Body of pancreas (tissue), 4 donors: ENCODE results near the gene SNCA. TPM values are rescaled to one million over a fixed set of nuclear protein-coding genes. Genes with fewer than 3 reads are reported as not detected.

Experiments
- ATAC-seq: fragments of 150-250 bp; one replicate; pipeline ENCODE4 v1.9.1; 2016
- DNase-seq, 4 donors: peaks; one replicate each; pipeline ENCODE4 v3.0.0-alpha.2; 2019
- H3K27ac ChIP-seq, 4 donors: fragments of 200-600 bp; sonication (generic); 1 replicate in 3 of 4; 2 replicates in 1 of 4; pipeline versions ENCODE4 v1.5.1 to v1.6.1; 2016 to 2019; ENCODE audit warnings: mild to moderate bottlenecking in 1 of 4, mixed read lengths in 1 of 4, moderate library complexity in 1 of 4
- H3K27me3 ChIP-seq, 2 donors: fragments of 200-600 bp; sonication (generic); one replicate each; pipeline ENCODE4 v1.6.0; 2016; ENCODE audit warnings: mild to moderate bottlenecking in 1 of 2
- H3K36me3 ChIP-seq, 2 donors: fragments of 200-600 bp; sonication (generic); replicated peaks in 1 of 2; 2 replicates each; pipeline ENCODE4 v1.5.1; 2016; ENCODE audit warnings: low read depth in 2 of 2; ENCODE audit not compliant: insufficient read depth in 1 of 2
- H3K4me1 ChIP-seq: fragments of 200-600 bp; sonication (generic); one replicate; pipeline ENCODE4 v1.6.0; 2016
- H3K4me3 ChIP-seq, 2 donors: fragments of 200-600 bp; sonication (generic); 1 replicate in 1 of 2; 2 replicates in 1 of 2; pipeline ENCODE4 v1.5.1; 2016 to 2019
- H3K9me3 ChIP-seq, 3 donors: fragments of 200-600 bp; sonication (generic); 1 replicate in 2 of 3; 2 replicates in 1 of 3; pipeline ENCODE4 v1.5.1; 2016
- POLR2A ChIP-seq, 3 donors: fragments of 450-650 bp; IDR thresholded peaks; one replicate each; pipeline ENCODE4 v1.6.1; 2016; ENCODE audit warnings: antibody characterized with exemption in 3 of 3, mild to moderate bottlenecking in 2 of 3
- WGBS, 2 donors: methylation state at CpG; one replicate each; pipeline ENCODE4 v1.1.5; 2017; 5-methylcytosine and 5-hydroxymethylcytosine counted together
- intact Hi-C: fragments of 100-400 bp; cut with DNase I; formaldehyde crosslinking; loops from one replicate; pipeline ENCODE4 v1.15.1; 2023
- total RNA-seq, 2 donors: library from RNA; depleted of rRNA; stranded (reverse); fragments of >200 nt; gene quantifications; one replicate each; pipeline ENCODE4 v1.1.0, GENCODE V29; 2016
- TF ChIP-seq, protein P1 (sequence below), 7 experiments: fragments of 450-650 bp in 4 of 7; fragments of 200-600 bp in 3 of 7; sonication (generic) in 3 of 7; IDR thresholded peaks; one replicate each; pipeline ENCODE4 v1.5.1; 2016 to 2019; ENCODE audit warnings: antibody characterized with exemption in 7 of 7

Gene SNCA
- total RNA-seq, 2 donors from 2014 or later: 9.3 TPM; not detected in 1

DNA sequence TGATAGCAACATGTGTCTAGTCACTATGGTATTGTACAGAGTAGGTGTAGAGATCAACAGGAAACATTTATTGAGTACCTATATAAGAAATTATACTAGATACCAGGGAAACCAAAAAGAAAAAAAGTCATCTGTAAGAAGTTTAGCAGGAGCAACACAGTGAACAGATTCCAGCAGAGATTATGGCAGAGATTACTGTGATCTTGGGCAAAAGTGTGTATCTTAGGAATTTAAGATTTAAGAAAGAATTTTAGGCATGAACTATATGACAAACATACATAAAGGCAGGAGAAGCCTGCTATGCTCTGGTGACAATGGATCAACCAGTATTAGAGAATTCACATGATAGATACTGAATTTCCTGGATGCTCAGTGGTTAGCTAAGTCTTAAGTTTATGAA, 37.9 kb downstream of the SNCA start:
- TF ChIP-seq POLR2A (IDR thresholded peaks at IDR 0.05): no peak
- TF ChIP-seq, protein P1, sequence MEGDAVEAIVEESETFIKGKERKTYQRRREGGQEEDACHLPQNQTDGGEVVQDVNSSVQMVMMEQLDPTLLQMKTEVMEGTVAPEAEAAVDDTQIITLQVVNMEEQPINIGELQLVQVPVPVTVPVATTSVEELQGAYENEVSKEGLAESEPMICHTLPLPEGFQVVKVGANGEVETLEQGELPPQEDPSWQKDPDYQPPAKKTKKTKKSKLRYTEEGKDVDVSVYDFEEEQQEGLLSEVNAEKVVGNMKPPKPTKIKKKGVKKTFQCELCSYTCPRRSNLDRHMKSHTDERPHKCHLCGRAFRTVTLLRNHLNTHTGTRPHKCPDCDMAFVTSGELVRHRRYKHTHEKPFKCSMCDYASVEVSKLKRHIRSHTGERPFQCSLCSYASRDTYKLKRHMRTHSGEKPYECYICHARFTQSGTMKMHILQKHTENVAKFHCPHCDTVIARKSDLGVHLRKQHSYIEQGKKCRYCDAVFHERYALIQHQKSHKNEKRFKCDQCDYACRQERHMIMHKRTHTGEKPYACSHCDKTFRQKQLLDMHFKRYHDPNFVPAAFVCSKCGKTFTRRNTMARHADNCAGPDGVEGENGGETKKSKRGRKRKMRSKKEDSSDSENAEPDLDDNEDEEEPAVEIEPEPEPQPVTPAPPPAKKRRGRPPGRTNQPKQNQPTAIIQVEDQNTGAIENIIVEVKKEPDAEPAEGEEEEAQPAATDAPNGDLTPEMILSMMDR (IDR thresholded peaks at IDR 0.05): no peak
- Histone ChIP-seq H3K4me3 (no peak overlapping the region), H3K9me3 (no peaks in the 10 kb centered on the region), H3K4me1 (no peaks in the 10 kb centered on the region), H3K27me3 (no peaks in the 10 kb centered on the region), H3K27ac (no peak overlapping the region), H3K36me3 (no peaks in the 10 kb centered on the region)
- ATAC-seq: no peak
- intact Hi-C loops: no loop called here
- no peak for DNase-seq

DNA sequence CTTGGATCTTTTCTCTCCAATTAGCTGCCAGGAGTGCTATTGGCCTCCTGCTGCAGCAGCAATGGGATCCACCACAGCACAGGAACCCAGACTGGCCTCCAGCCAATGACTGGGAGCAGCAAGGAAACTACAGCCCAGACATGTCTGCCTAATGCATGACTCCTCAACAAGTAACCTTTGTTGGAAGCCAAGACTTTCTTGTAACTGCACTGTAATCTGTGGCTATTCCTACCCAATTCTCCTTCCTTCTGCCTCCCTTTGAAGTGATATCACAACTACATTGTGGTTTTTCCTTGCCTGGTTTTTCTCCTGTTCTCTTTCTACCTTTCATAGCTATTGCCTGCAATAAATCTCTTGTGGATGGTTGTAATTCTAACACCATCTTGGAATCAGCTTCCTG, 39.8 kb downstream of the SNCA start:
- H3K4me3 ChIP-seq: no peak overlapping the region
- TF ChIP-seq POLR2A (IDR thresholded peaks at IDR 0.05): no peak
- TF ChIP-seq, protein P1 (IDR thresholded peaks at IDR 0.05): no peak
- H3K27ac ChIP-seq: no peak overlapping the region
- H3K36me3 ChIP-seq: no peaks in the 10 kb centered on the region
- no peaks in the 10 kb centered on the region for H3K9me3 ChIP-seq
- ATAC-seq: no peak
- H3K27me3 ChIP-seq: no peaks in the 10 kb centered on the region
- intact Hi-C loops: no loop called here
- DNase-seq: peak in 1 of 4 donors; percentile 5
- H3K4me1 ChIP-seq: no peaks in the 10 kb centered on the region

DNA sequence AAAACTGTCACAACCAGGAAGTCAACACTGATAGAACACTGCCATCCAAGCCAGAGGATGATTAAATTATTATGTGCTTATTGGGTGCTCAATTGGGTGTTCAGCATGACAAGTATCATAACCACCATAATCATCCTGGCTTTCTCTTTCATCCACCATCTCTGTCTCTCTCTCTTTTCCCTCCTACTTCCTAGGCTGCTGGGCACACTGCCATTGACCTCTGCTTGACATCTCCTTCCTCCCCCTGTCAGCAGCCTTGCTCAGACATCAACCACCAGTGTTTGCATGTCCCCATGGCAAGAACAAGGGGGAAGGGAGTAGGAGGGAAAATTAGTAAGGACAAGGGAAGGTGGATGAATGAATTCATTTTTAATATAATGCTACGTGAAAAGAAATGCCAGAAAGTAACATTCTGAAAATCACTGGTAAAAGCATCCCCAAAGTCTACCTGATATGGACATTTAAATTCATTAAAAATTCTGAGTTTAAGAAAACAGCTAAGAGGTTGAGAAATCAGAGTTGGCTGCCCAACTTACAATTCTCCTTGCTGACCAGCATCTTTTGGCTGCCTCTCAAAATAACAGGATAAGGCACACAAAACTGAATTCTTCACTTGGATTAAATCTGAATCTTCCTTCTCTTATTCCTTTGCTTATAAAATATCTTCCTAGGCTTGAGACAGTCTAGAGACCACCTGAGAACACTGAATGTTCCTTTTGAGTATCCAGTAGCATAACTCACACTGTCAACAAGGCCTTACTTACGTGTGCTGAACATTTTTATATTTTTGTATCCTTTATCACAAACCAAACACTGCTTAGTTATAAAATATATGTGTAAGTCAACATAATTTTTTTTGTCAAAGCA, 48.5 kb downstream of the SNCA start:
- TF ChIP-seq POLR2A (IDR thresholded peaks at IDR 0.05): no peak
- TF ChIP-seq, protein P1 (IDR thresholded peaks at IDR 0.05): no peak
- Histone ChIP-seq H3K4me3 (no peak overlapping the region), H3K4me1 (no peaks in the 10 kb centered on the region), H3K36me3 (no peaks in the 10 kb centered on the region), H3K9me3 (no peaks in the 10 kb centered on the region), H3K27me3 (no peaks in the 10 kb centered on the region), H3K27ac (no peak overlapping the region)
- intact Hi-C loops: no loop called here
- 53 to 78% methylated on average over 2 of the region's 2 CpGs for WGBS, 2 donors
- DNase-seq: peak in 2 of 4 donors; percentile 5 to 11
- no peak for ATAC-seq

DNA sequence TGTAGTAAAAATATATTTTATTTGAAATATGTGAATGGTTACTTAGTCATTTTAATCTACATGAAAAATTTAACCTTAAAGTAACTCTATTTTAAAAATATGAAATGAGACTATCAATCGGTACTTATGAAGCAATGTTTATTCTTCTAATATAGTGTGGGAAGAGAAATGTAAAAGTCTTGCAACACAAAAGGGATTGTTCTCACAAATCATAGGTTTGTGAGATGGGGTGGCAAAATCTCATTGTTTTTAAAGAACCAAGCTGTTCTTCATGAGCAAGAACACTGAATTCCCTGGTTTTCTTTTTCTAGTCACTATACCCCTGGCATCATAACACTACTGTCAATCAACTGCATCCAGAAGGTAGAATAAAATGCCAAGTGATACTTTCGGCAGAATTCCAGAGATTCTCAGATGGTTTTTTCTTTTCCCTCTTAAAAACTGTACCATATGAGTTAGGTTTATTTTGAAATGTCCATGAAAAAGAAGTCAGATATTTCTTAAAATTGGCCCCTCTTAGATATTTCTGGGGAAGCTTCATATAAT, 52.2 kb downstream of the SNCA start:
- Histone ChIP-seq H3K4me3 (no peak overlapping the region), H3K27ac (no peak overlapping the region), H3K36me3 (no peaks in the 10 kb centered on the region), H3K9me3 (no peaks in the 10 kb centered on the region), H3K4me1 (no peaks in the 10 kb centered on the region), H3K27me3 (no peaks in the 10 kb centered on the region)
- 68 to 78% methylated on average over 2 of the region's 2 CpGs for WGBS, 2 donors
- no peak for TF ChIP-seq POLR2A (IDR thresholded peaks at IDR 0.05)
- TF ChIP-seq, protein P1 (IDR thresholded peaks at IDR 0.05): no peak
- ATAC-seq (no peak), DNase-seq (no peak)
- intact Hi-C loops: no loop called here

DNA sequence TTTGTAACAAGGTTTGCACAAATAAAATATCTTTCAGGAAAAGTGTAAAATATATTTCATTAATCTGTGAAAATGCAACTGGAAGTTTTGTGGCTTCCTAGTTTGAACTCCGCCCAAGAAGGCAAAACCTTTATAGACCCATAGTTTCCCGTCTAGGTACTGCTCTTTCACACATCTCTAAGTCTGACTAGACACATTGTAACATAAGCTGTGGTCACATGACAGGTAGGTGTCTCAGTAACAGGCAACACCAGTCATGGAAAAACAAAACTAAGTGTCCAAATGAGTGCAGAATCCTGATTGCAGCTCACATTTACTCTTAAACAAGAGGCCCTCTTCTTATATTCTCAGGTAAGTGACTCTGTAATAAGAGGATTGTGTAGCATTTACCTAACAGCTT, 55.6 kb downstream of the SNCA start:
- no peaks in the 10 kb centered on the region for H3K27me3 ChIP-seq
- intact Hi-C loops: no loop called here
- no peaks in the 10 kb centered on the region for H3K4me1 ChIP-seq
- 58 to 69% methylated on average over 2 of the region's 2 CpGs for whole genome bisulfite sequencing, 2 donors
- ATAC-seq (no peak), DNase-seq (no peak)
- no peaks in the 10 kb centered on the region for H3K9me3 ChIP-seq
- H3K36me3 ChIP-seq: no peaks in the 10 kb centered on the region
- H3K27ac ChIP-seq: no peak overlapping the region
- TF ChIP-seq, protein P1 (IDR thresholded peaks at IDR 0.05): no peak
- TF ChIP-seq POLR2A (IDR thresholded peaks at IDR 0.05): no peak
- no peak overlapping the region for H3K4me3 ChIP-seq
